Hepatocyte (in vitro differentiated cells): ENCODE results near the gene MSH5.

Experiments used
- EZH2 ChIP-seq: fragments of 200-600 bp; sonication (generic); IDR thresholded peaks from 2 replicates; pipeline ENCODE4 v1.6.1; 2016; ENCODE audit warnings: antibody characterized with exemption, mild to moderate bottlenecking, borderline replicate concordance
- TF ChIP-seq, protein P1 (sequence below): fragments of 200-600 bp; sonication (generic); IDR thresholded peaks from 2 replicates; pipeline ENCODE4 v1.5.1; 2016; ENCODE audit warnings: antibody characterized with exemption, mild to moderate bottlenecking; ENCODE audit not compliant: poor library complexity

DNA sequence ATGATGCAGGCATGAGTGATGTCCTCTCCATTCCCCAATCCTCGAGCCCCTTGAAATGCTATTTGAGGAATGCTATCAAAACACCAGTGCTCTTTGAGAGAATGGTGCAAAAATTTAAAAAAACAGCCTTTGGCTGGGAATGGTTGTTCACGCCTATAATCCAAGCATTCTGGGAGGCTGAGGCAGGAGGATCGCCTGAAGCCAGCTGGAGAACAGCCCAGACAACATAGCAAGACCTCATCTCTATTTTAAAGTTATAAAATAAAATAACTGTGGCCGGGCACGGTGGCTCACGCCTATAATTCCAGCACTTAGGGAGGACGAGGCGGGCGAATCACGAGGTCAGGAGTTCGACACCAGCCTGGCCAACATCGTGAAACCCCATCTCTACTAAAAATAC, 60.0 kb downstream of the MSH5 start:
- TF ChIP-seq, protein P1, sequence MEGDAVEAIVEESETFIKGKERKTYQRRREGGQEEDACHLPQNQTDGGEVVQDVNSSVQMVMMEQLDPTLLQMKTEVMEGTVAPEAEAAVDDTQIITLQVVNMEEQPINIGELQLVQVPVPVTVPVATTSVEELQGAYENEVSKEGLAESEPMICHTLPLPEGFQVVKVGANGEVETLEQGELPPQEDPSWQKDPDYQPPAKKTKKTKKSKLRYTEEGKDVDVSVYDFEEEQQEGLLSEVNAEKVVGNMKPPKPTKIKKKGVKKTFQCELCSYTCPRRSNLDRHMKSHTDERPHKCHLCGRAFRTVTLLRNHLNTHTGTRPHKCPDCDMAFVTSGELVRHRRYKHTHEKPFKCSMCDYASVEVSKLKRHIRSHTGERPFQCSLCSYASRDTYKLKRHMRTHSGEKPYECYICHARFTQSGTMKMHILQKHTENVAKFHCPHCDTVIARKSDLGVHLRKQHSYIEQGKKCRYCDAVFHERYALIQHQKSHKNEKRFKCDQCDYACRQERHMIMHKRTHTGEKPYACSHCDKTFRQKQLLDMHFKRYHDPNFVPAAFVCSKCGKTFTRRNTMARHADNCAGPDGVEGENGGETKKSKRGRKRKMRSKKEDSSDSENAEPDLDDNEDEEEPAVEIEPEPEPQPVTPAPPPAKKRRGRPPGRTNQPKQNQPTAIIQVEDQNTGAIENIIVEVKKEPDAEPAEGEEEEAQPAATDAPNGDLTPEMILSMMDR, result no peak
- no peak for TF ChIP-seq EZH2
